Activated B cell treated with CpG ODN at 0.5 μM for 24 hours (primary cell): Measurements from ENCODE around the gene HECTD1. TPM values are rescaled to one million over a fixed set of nuclear protein-coding genes. Genes with fewer than 3 reads are reported as not detected.
"Not testable (repeated sequence)": the region's sequence is repeated elsewhere in the genome, so short reads cannot be mapped to it uniquely, and the experiment has no call there.

Experiments
- ATAC-seq: fragments of 200-7000 bp; cut with Tn5 transposase; one replicate; pipeline ENCODE4 v1.10.0; 2021; ENCODE audit warnings: low read depth, mild to moderate bottlenecking, moderate library complexity
- CTCF ChIA-PET: fragments of 350-600 bp; sonication (Branson Sonifier 250); formaldehyde crosslinking; loops from one replicate; lab custom pipeline; 2021; ENCODE audit warnings: antibody characterized with exemption; lab: Charles Lee
- POLR2A ChIA-PET: fragments of 350-600 bp; sonication (Branson Sonifier 250); formaldehyde crosslinking; loops from one replicate; lab custom pipeline; 2021; ENCODE audit warnings: antibody characterized with exemption; lab: Charles Lee
- DNase-seq: peaks from one replicate; pipeline ENCODE4 v3.0.0; 2022
- H3K27ac Mint-ChIP-seq: one replicate; pipeline ENCODE4 v1.8.0; 2020; ENCODE audit warnings: mixed read lengths
- H3K27me3 Mint-ChIP-seq: one replicate; pipeline ENCODE4 v1.8.0; 2021; ENCODE audit warnings: mixed read lengths
- H3K36me3 Mint-ChIP-seq: one replicate; pipeline ENCODE4 v1.8.0; 2021; ENCODE audit warnings: low read depth, mixed read lengths
- H3K4me1 Mint-ChIP-seq: one replicate; pipeline ENCODE4 v1.8.0; 2021; ENCODE audit warnings: mixed read lengths
- H3K4me3 Mint-ChIP-seq: one replicate; pipeline ENCODE4 v1.8.0; 2020; ENCODE audit warnings: mild to moderate bottlenecking, mixed read lengths
- H3K9me3 Mint-ChIP-seq: one replicate; pipeline ENCODE4 v1.8.0; 2020; ENCODE audit warnings: mixed read lengths
- intact Hi-C: fragments of 100-400 bp; cut with micrococcal nuclease; formaldehyde crosslinking; loops from one replicate; pipeline ENCODE4 v1.15.1; 2024
- total RNA-seq: library from RNA; stranded (reverse); gene quantifications from 2 replicates; pipeline ENCODE4 v1.2.3, GENCODE V29; 2022
- TF ChIP-seq, protein P1 (sequence below): fragments of 200-600 bp; IDR thresholded peaks from one replicate; pipeline ENCODE4 v1.8.0; 2022; ENCODE audit warnings: antibody characterized with exemption, mild to moderate bottlenecking

The HECTD1 gene
- total RNA-seq, 1 donor from 2014 or later, result 163 TPM

DNA sequence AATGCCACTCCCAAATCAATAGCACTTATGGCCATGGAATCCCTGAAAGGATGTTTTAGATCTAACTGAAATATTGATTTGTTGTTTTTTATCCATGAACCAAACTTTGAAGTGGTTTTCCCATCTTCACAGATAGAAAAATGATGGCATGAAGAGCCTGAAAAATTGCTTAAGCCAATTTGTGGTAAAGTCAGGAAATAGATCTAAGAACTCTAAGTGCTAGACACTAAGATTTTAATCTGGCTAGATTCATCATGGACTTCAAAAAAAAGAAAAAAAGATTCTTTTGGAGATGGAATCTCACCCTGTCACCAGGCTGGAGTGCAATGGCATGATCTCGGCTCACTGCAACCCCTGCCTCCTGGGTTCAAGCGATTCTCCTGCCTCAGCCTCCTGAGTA is 136.4 kb downstream of the HECTD1 start:
- Mint-ChIP-seq H3K27ac (no peak overlapping the region), H3K9me3 (peaks cover 5% of the 10 kb centered on the region), H3K4me1 (no peaks in the 10 kb centered on the region), H3K27me3 (no peaks in the 10 kb centered on the region), H3K36me3 (peaks cover 57% of the 10 kb centered on the region), H3K4me3 (no peak overlapping the region)
- TF ChIP-seq, protein P1, sequence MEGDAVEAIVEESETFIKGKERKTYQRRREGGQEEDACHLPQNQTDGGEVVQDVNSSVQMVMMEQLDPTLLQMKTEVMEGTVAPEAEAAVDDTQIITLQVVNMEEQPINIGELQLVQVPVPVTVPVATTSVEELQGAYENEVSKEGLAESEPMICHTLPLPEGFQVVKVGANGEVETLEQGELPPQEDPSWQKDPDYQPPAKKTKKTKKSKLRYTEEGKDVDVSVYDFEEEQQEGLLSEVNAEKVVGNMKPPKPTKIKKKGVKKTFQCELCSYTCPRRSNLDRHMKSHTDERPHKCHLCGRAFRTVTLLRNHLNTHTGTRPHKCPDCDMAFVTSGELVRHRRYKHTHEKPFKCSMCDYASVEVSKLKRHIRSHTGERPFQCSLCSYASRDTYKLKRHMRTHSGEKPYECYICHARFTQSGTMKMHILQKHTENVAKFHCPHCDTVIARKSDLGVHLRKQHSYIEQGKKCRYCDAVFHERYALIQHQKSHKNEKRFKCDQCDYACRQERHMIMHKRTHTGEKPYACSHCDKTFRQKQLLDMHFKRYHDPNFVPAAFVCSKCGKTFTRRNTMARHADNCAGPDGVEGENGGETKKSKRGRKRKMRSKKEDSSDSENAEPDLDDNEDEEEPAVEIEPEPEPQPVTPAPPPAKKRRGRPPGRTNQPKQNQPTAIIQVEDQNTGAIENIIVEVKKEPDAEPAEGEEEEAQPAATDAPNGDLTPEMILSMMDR, result no peak
- DNase-seq (no peak), ATAC-seq (no peak)
- ChIA-PET POLR2A (no interaction called here), CTCF (no interaction called here)
- intact Hi-C loops, result no loop called here

DNA sequence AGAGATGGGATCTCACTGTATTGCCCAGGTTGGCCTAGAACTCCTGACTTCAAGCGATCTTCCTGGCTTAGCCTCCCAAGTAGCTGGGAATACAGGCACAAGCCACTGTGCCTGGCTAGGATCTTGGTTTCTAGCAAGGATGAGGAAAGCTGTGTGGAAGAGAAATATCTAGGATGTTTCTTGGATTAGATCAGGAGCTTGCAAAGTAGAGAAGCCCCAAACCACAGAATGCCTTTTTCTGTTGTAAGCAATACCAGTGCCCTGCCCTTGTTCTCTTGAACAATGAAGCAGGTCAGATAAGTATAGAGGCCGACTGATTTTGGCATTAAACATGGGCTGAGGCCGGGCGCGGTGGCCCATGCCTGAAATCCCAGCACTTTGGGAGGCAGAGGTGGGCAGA is 137.2 kb downstream of the HECTD1 start:
- Mint-ChIP-seq H3K4me1 (no peaks in the 10 kb centered on the region), H3K9me3 (peaks cover 5% of the 10 kb centered on the region), H3K4me3 (no peak overlapping the region), H3K27ac (no peak overlapping the region), H3K27me3 (no peaks in the 10 kb centered on the region), H3K36me3 (peaks cover 54% of the 10 kb centered on the region)
- TF ChIP-seq, protein P1, result no peak
- intact Hi-C loops, result no loop called here
- POLR2A ChIA-PET, result no interaction called here
- CTCF ChIA-PET, result interaction anchor here (1.1 kb wide), 1 partner anchor 12 kb away, joined by 3 read pairs; no protein-coding TSS in a partner anchor
- DNase-seq, result no peak
- ATAC-seq, result no peak

DNA sequence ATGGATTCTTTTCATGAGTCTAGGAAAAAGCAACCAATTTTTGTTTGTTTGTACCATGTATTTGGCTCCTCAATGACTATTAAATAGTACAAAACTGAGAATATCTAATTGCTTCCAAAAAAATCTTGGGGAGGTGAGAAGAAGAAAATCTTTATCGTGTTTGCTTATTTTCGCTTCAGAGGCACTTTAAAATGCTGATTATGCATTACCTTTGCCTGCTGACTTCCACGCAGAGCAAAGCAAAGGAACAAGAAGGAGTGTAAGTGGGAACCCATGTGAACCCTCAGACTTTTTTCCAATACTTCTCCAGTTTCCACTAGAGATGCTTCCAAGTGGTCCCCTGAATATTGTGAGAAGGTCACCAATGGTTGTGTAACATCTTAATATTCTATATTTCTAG is 138.2 kb downstream of the HECTD1 start:
- ATAC-seq (no peak), DNase-seq (no peak)
- intact Hi-C loops, result no loop called here
- ChIA-PET CTCF (no interaction called here), POLR2A (no interaction called here)
- H3K36me3 Mint-ChIP-seq, result peaks cover 48% of the 10 kb centered on the region
- TF ChIP-seq, protein P1, result no peak
- H3K27ac Mint-ChIP-seq, result no peak overlapping the region
- H3K4me3 Mint-ChIP-seq, result no peak overlapping the region
- no peaks in the 10 kb centered on the region for H3K27me3 Mint-ChIP-seq
- H3K9me3 Mint-ChIP-seq, result no peaks in the 10 kb centered on the region
- H3K4me1 Mint-ChIP-seq, result no peaks in the 10 kb centered on the region

GRCh38 chr14:31068235-31068634 is 139.4 kb downstream of the HECTD1 start:
- Mint-ChIP-seq H3K4me1 (no peaks in the 10 kb centered on the region), H3K9me3 (no peaks in the 10 kb centered on the region), H3K36me3 (peaks cover 47% of the 10 kb centered on the region), H3K4me3 (no peak overlapping the region), H3K27me3 (no peaks in the 10 kb centered on the region), H3K27ac (no peak overlapping the region)
- TF ChIP-seq, protein P1, result no peak
- ChIA-PET CTCF (interaction anchor here (0.6 kb wide), 1 partner anchor 89 kb away, joined by 3 read pairs; no protein-coding TSS in a partner anchor), POLR2A (no interaction called here)
- intact Hi-C loops, result no loop called here
- no peak for ATAC-seq
- no peak for DNase-seq

GRCh38 chr14:31062908-31063307 is 144.7 kb downstream of the HECTD1 start:
- intact Hi-C loops, H3K9me3 Mint-ChIP-seq, ATAC-seq, H3K4me3 Mint-ChIP-seq, DNase-seq, CTCF ChIA-PET, H3K27me3 Mint-ChIP-seq, H3K27ac Mint-ChIP-seq: not testable (repeated sequence)
- peaks cover 12% of the 10 kb centered on the region for H3K36me3 Mint-ChIP-seq
- POLR2A ChIA-PET, result interaction anchor here (0.7 kb wide), 1 partner anchor 273 kb away, joined by 3 read pairs; no protein-coding TSS in a partner anchor
- peaks cover 10% of the 10 kb centered on the region for H3K4me1 Mint-ChIP-seq
